Mucosa of stomach (tissue), 1 donor: ENCODE results near the gene TBC1D2B.
A peak's percentile ranks its signal among the peaks of the same experiment; 100 is the strongest.

Experiments
- H3K27me3 ChIP-seq: one replicate; pipeline ENCODE4 v1.7.0; 2013; ENCODE audit warnings: mild to moderate bottlenecking, low read length; ENCODE audit not compliant: control insufficient read depth, insufficient read depth
- H3K36me3 ChIP-seq: one replicate; pipeline ENCODE4 v1.7.0; 2013; ENCODE audit warnings: low read length; ENCODE audit not compliant: control insufficient read depth, insufficient read depth
- H3K4me1 ChIP-seq: one replicate; pipeline ENCODE4 v1.7.0; 2013; ENCODE audit warnings: mild to moderate bottlenecking, low read length; ENCODE audit not compliant: control insufficient read depth, insufficient read depth
- H3K4me3 ChIP-seq: one replicate; pipeline ENCODE4 v1.7.0; 2013; ENCODE audit warnings: low read length
- H3K9ac ChIP-seq: one replicate; pipeline ENCODE4 v1.7.0; 2013; ENCODE audit warnings: mild to moderate bottlenecking, low read length, moderate library complexity
- H3K9me3 ChIP-seq: one replicate; pipeline ENCODE4 v1.7.0; 2013; ENCODE audit warnings: mild to moderate bottlenecking, low read length, moderate library complexity; ENCODE audit not compliant: control insufficient read depth
- donor health status: Pancreatic carcinoma.

TBC1D2B gene

DNA sequence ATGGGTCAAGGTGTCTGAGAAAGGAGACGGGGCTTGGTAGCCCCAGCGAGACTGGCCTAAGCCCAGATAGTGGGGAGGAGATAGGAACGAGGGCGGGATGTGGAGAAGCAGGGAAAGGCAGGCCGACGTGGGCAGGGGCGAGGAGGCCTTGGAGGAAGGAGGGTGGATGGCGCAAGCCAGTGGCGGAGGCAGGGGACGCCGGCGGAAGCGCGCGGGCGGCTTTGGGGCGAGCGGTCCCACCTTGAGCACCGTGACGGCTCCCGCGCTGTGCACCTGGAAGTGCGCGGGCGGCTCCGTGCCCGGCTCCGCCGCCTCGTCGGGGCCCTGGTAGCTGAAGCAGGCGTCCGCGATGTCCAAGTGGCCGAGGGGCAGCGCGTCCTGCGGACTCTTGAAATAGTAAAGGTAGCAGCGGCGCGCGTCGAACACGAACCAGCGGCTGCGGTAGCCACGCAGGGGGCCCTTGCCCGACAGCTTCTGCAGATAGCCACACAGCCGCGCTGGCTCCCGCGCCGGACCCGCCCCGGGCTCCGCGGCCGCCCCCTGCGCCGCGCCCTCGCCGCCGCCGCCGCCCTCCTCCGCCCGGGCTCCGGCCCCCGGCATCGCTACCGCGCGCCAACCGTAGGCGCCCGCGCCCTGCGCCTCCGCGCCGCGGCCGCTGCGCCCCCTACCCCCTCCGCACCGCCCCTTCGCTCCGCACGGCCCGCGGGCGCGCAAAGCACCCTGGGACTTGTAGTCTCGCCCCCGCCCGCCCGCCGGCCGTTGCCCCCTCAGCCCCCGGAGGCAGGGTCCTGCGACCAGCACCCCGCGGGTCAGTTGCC lies at the start of gene TBC1D2B:
TSS of gene TBC1D2B (minus strand) at position 659 of the 818 bp plus-strand sequence. CDS start at position 600, 59 bp downstream.
- no peaks in the 10 kb centered on the region for H3K9me3 ChIP-seq
- H3K36me3 ChIP-seq, result no peaks in the 10 kb centered on the region
- H3K4me3 ChIP-seq, result peak within 1 kb of the TSS; percentile 65
- peak within 1 kb of the TSS; percentile 90 for H3K9ac ChIP-seq
- H3K27me3 ChIP-seq, result no peaks in the 10 kb centered on the region
- peaks cover 29% of the 10 kb centered on the region for H3K4me1 ChIP-seq

DNA sequence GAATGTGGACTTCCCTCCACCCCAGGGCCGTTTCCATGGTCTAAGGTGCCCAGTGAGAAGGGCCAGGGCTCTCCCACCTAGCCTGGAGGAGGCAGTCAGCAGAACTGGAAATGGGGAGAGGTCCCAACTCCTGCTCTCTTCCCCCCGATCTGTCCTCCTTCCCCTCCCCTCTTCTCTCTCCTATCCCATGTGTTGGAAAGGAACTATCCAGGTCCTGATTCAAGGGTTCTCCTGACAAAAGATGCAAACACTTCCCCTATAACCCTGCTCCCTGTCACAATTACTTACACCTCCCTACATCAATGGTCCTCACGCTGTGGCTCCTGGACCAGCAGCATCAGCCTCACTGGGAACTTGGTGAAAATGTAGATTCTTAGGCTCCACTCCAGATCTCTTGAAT lies 47.8 kb upstream of the TBC1D2B start:
- Histone ChIP-seq H3K4me3 (no peak overlapping the region), H3K36me3 (no peaks in the 10 kb centered on the region), H3K27me3 (no peaks in the 10 kb centered on the region), H3K9me3 (no peaks in the 10 kb centered on the region), H3K4me1 (peaks cover 6% of the 10 kb centered on the region), H3K9ac (no peak overlapping the region)

- Histone ChIP-seq H3K36me3 (no peaks in the 10 kb centered on the region), H3K4me1 (no peaks in the 10 kb centered on the region), H3K4me3 (no peak overlapping the region), H3K9ac (no peak overlapping the region), H3K27me3 (no peaks in the 10 kb centered on the region), H3K9me3 (no peaks in the 10 kb centered on the region)
Measured at GRCh38 chr15:78120523-78120922, 43.0 kb upstream of the TBC1D2B start.

DNA sequence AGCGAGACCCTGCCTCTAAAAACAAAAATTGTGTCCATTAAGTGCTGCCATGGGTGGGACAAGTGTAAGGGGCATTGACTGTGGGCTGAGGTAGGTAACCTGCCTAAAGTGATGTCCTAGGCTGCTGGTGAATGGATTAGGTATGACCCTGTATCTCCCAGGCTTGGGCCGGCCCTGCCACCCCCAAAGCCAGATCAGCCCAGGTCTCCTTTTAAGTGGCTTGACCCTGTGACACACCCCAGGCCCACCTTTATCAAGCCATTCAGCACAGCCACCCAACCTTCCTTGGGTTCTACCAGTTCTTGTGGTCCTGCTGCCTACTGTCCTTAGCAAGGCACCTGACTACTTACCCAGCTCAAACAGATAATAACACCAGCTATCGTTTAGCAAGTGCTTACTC lies 35.0 kb upstream of the TBC1D2B start:
- Histone ChIP-seq H3K36me3 (no peaks in the 10 kb centered on the region), H3K4me3 (no peak overlapping the region), H3K4me1 (peaks cover 11% of the 10 kb centered on the region), H3K9ac (no peak overlapping the region), H3K9me3 (no peaks in the 10 kb centered on the region), H3K27me3 (no peaks in the 10 kb centered on the region)

DNA sequence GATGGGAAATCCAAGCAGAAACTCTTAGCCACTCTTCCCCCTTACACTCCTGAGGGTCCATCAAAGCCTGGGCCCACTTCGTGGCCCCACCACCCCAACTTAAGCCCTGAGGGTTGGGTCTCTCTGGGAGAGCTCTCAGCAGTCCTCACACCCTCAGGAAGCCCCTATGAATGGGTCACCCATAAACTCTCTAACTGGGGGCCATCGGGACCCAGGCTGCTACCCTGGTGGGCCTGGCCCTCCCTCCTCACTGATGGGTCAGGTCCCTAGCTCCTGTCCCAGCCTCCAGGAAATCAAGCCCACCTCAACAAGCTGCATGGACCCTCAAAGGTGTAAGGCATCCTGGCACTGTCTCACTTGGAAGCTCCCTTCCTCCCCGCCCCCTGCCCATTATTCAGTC lies 34.3 kb upstream of the TBC1D2B start:
- Histone ChIP-seq H3K36me3 (no peaks in the 10 kb centered on the region), H3K4me3 (no peak overlapping the region), H3K9ac (no peak overlapping the region), H3K4me1 (peaks cover 11% of the 10 kb centered on the region), H3K9me3 (no peaks in the 10 kb centered on the region), H3K27me3 (no peaks in the 10 kb centered on the region)

GRCh38 chr15:78110916-78111475 lies 33.5 kb upstream of the TBC1D2B start:
- Histone ChIP-seq H3K27me3 (no peaks in the 10 kb centered on the region), H3K4me3 (no peak overlapping the region), H3K9me3 (no peaks in the 10 kb centered on the region), H3K9ac (no peak overlapping the region), H3K4me1 (peaks cover 15% of the 10 kb centered on the region), H3K36me3 (no peaks in the 10 kb centered on the region)

GRCh38 chr15:78110096-78110495 lies 32.6 kb upstream of the TBC1D2B start:
- Histone ChIP-seq H3K27me3 (no peaks in the 10 kb centered on the region), H3K4me1 (peaks cover 16% of the 10 kb centered on the region), H3K9me3 (no peaks in the 10 kb centered on the region), H3K9ac (no peak overlapping the region), H3K36me3 (no peaks in the 10 kb centered on the region), H3K4me3 (no peak overlapping the region)

- Histone ChIP-seq H3K9ac (no peak overlapping the region), H3K9me3 (no peaks in the 10 kb centered on the region), H3K27me3 (no peaks in the 10 kb centered on the region), H3K4me3 (no peak overlapping the region), H3K4me1 (peaks cover 16% of the 10 kb centered on the region), H3K36me3 (no peaks in the 10 kb centered on the region)
Measured at GRCh38 chr15:78109156-78109555, 31.6 kb upstream of the TBC1D2B start.

DNA sequence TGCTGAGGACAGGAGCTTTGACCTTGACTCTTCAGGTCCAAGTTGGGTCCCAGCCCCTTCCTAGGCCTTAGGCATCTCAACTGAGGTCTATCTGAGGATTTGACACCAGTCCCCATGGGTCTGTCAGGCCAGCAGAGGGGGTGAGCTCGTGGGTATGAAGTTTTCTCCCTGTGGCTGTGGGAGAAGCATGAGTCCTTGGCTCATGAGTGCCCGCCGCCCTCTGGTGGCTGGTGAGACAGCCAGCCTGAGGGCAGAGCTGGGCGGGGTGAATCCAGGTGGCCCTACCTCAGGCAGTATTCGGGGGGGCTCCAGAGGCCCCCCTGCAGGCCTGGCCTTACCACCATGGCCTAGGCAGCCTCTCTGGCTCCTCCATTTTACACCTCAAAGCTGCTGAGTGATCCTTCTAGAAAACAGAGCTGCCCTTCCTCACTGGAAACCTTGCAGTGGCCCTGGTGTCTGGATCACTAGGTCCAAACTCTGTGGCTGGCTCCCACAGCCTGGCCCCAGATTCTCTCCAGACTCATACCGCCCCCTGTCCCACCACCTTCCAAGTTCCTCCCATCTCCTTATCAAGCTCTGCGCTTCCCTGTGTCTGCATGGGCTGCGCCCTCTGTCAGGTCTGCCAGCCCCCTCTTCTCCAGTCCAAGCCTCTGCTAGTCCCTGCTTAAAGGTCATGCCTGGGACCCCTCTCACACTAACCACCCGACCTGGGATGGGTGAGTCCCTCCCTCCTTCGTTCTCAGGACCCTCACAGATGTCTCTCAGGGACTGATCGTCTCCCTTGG lies 31.0 kb upstream of the TBC1D2B start:
- Histone ChIP-seq H3K36me3 (no peaks in the 10 kb centered on the region), H3K9me3 (no peaks in the 10 kb centered on the region), H3K9ac (no peak overlapping the region)

GRCh38 chr15:78107471-78107870 lies 30.0 kb upstream of the TBC1D2B start:
- H3K36me3 ChIP-seq, result no peaks in the 10 kb centered on the region
- H3K4me3 ChIP-seq, result no peak overlapping the region
- no peaks in the 10 kb centered on the region for H3K9me3 ChIP-seq
- H3K4me1 ChIP-seq, result peaks cover 22% of the 10 kb centered on the region
- no peaks in the 10 kb centered on the region for H3K27me3 ChIP-seq
- H3K9ac ChIP-seq, result no peak overlapping the region

More for the DNA sequence above, 31.0 kb upstream of the TBC1D2B start:
- Histone ChIP-seq H3K4me3 (no peak overlapping the region), H3K27me3 (no peaks in the 10 kb centered on the region), H3K4me1 (peaks cover 19% of the 10 kb centered on the region)

DNA sequence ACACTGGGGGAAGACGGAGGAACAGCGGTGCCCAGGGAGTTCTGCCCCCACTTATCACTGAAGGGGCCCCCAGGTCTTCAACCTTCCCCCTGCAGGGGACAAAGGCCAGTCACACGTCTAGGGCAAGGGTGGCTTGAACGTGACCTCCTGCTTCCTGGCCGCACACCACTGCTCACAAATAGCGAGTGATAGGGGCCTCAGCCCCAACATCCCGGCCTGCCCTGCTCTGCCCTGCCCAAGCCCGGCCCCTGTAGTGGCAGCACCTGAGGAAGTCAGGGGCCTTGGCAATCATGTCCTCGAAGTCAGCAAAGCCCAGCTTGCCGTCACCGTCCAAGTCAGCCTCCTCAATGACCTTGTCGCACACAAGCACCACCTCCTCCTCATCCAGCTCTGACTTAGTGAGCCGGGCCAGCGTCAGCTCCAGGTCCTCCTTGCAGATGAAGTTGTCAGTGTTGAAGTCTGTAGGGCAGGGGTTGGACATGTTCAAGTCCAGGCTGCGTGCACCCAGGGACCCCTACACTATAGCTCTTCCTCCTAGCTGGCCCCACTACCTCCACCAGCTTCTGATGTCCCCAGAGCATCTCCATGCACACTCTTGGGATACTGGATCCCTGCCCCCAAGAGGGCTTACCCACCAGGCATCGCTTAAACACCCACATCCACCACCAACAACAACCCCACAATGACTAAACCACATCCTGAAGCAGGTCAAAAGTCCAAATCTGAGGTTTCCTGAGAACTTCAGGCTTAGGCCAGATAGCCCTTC lies 28.1 kb upstream of the TBC1D2B start:
- Histone ChIP-seq H3K9me3 (no peaks in the 10 kb centered on the region), H3K27me3 (no peaks in the 10 kb centered on the region), H3K4me3 (no peak overlapping the region), H3K9ac (no peak overlapping the region), H3K36me3 (no peaks in the 10 kb centered on the region), H3K4me1 (peaks cover 22% of the 10 kb centered on the region)
